OCI-M2 (cell line): ENCODE measurements around the gene SMAD7.
"Not testable (repeated sequence)": the region's sequence is repeated elsewhere in the genome, so short reads cannot be mapped to it uniquely, and the experiment has no call there.

Experiments
- DNase-seq: peaks from one replicate; lab custom pipeline; 2025; ENCODE audit not compliant: unreplicated experiment; lab: John Stamatoyannopoulos, UW

Gene SMAD7

DNA sequence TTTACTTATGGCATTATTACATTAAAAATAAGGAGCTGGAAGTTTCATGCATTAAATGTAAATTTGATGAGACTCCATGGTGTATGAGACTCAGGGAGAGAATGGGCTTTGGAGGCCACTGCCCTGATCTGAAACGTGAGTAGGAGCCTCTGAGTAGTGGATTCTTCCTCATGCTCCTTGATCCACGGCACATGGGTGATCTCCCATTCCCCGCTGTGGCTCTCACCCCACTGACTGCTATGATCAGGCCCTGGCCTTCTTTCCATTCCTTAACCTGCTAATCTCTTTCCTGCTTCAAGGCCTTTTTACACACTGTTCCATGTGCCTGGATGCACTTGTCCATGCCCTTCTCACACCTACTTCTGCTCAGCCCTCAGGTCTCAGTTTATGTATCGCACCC lies 68.4 kb downstream of the SMAD7 start:
- DNase-seq, result no peak

DNA sequence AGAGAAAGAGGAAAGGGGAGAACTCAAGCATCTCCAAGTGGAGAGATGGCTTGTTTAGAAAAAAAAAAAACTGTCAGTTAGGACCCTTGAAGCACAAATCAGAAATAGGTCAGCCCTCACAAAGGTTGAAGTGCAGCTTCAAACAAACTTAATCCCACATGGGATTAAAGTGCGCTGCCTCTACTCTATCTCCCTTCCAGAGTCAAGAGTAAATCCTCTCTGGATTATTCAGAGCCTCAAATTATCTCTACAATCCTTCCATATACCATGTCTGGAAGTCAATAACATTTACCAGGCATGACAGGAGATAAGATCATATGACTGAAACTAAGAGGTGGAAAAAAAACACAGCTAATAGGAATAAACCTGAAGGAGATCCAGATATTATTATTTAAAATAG lies 69.8 kb downstream of the SMAD7 start:
- DNase-seq, result no peak

DNA sequence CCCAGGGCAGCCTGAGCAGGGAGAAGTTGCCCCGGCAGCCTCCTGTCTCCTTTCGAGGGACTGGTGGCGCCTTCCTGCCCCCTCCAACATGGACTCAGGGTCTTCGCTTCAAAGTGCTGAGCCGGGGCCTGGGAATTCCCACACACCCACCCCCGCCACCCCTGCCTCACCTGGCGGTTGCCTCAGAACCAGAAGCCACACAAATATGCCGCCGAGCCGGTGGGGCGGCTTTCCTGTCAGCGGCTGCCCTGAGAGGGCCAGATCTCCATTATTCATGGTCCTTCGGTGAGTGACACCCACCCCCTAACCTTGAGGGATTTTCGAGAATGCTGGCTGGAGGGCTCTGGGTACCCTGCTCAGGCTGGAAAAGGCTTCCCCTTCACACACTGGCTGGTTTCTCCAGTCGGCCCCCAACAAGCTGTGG lies 71.7 kb downstream of the SMAD7 start:
- no peak for DNase-seq

DNA sequence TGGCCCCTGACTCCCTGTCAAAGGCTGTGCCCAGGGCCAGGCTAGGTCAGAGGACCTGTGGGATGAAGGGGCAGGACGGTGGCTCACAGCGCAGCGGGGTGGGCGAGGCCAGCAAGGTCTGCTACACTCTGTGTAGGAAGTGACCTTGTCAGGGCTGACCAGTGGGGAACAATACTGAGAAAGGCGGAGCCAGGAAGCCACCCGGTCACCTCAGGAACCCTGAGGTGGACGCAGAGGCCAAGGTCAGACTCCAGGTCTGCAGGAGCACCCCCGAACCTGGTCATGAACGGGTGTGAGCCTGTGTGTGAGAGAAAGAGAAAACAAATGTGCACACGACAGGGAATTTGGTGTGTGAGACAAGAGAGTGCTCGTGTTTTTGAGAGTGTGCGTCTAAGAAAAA lies 72.3 kb downstream of the SMAD7 start:
- DNase-seq, result no peak

DNA sequence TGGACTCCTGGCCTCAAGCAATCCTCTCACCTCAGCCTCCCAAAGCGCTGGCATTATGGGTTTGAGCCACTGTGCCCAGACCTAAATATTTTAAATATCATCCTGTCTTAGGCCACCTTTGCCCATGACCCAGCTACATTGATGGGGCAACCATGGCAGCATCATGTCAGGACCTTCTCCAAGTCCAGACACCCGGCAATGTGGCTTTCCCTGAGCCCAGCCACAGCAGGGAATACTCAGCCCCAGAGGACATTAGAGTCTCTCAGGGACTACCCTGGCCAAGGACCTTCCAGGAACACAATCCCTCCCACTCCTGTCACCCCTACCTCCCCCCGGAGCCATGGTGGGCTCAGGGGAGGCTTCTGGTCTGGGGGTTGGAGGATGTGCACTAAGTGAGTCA lies 72.8 kb downstream of the SMAD7 start:
- DNase-seq, result no peak

DNA sequence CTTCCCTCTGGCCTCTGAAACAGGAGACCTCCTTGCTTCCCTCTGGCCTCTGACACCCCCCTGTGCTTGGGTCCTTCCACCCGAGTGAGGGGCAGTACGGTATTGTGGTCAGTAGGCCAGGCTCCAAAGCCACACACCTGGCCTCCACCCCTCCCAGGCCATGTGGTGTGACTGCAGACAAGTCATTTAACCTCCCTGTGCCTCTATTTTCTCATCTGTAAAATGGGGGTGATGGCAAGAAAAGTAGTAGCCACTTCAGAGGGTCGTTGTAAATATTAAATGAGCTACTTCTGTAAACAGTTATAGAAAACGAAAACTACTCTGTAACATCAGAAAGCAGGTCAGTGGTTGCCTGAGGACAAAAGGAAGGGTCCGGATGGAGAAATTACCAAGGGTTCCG lies 74.2 kb downstream of the SMAD7 start:
- DNase-seq, result no peak

DNA sequence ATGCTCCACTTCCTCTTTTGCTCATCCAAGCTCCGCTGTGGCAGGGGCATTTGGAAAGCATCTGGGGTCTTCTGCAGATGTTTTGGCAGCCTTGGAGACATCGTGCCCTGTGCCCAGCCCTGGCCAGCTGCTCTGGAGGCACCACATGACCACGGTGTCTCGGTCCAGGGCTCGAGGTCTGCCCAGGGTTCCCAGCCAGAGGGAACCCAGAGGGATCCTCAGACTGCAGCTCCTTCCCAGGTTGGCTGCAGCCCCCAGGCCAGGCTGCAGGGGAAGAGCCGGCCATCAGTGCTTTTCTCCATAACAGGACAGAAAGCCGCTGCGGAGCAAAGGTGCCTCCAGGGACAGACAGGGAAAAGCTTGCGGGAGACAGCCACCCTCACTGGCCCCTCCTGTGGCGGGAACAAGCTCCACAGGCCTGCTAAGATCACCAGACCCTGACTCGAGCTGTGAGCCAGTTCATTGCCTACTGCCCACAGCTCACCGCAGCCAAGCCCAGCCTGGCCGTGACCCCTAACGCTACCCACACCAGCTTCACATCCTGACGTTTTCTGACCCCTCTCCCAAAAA lies 74.7 kb downstream of the SMAD7 start:
- no peak for DNase-seq

DNA sequence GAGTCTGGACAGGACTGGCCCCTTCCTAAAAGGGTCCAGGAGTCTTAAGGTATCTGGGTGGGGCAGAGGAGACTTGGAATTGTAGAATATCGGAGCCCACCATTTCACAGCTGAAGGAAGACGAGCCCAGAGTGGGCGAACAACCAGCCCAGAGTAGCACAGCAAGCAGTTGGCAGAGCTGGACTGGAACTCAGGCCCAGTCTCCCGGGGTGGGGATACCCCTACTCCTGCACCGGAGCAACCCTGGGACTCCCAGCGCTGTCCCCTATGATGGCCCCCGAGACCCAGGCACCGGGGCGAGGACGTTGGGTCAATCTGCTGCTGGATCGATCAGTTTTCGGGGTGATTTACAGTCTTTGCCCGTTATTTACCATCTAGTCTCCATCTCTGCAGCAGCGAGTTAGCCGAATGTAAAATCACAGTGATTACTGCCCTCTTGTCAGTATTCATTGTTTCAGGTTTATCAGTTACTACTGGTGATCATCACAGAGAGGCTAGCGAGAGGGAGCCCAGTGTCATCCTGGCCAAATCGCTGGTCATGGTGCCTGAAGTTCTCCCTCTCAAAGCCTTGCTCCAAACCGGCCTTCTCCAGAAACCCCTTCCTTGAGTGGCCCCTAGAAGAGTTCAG lies 75.3 kb downstream of the SMAD7 start:
- no peak for DNase-seq

DNA sequence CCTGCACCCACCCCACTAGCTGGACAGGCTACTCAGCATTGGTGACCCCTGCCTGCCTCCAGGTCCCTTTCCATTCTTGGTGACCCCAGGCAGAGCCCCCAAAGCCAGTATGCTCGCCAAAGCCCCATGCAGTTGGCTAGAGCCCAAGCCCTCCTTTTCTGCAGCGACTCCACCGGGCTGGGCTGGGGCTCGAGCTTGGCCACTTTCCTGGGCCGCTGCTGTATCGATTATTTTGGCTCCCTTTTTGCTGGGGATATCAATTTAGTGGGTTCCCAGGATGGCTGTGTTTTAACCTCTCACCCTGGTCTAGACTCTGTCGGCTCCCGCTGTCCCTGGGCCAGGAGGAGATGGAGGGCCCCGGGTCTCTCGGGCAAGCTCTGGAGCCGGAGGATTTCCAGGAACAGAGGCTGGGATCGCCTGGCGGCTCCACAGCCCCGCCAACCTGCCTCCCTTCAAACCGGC lies 76.0 kb downstream of the SMAD7 start:
- no peak for DNase-seq

DNA sequence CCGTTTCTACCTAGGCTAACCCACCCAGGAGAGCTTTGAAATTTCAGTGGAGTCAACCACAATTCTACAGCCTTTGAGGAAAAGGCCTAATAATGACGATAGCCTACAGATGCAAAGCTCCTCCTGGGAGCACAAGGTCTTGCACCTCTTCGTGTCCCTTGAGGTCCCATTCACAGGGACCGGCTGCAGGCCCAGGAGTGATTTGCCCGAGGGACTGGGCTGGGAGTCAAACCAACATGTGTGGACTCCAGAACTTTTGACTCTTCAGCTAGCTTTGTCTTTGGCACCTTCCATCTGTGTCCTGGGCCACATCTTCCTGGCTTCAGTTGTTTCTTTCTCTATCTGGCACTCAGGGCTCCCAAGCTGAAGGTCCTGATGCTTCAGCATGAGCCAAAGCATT lies 76.5 kb downstream of the SMAD7 start:
- DNase-seq, result no peak

DNA sequence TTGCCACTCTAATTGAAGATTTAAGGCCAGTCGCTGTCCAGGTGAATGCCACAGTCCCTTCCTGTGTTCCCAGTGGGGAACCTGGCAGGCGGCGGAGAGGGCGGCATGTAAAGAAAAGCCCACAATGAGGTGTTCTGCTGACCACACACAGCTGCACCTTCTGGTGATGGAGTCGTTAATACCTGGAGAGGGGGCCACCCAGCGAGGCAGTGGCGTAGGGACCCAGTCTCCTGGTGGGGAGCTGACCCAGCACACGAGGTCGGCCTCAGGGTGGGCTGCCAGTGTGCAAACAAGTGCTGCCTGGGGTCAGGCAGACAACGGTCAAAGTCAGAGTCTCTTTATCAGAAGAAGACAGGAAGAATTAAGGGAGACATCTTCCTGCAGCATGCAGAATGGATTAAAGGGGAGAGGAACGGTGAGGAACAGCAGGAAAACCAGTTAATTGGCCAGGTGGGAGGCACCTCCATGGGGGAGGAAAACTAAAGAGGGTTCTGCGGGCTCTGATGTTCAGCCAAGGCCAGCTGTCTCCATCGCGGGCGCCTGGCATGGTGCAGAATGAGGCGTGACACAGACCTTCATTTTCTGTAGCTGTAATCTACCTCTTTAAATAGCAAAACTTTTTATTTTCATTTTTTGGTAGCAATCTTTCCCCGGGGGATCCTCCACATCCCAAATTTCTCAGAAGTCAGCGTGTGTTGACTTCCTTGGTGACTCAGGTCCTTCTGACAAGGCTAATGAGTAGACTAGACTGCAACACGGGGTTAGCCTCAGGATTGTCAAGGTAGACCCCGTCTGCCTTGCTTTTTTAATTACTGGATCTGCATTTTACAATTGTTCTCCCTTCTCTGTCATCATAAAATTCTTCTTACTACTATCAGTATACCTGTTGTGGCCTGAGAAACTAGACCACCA lies 78.3 kb downstream of the SMAD7 start:
- DNase-seq, result no peak

DNA sequence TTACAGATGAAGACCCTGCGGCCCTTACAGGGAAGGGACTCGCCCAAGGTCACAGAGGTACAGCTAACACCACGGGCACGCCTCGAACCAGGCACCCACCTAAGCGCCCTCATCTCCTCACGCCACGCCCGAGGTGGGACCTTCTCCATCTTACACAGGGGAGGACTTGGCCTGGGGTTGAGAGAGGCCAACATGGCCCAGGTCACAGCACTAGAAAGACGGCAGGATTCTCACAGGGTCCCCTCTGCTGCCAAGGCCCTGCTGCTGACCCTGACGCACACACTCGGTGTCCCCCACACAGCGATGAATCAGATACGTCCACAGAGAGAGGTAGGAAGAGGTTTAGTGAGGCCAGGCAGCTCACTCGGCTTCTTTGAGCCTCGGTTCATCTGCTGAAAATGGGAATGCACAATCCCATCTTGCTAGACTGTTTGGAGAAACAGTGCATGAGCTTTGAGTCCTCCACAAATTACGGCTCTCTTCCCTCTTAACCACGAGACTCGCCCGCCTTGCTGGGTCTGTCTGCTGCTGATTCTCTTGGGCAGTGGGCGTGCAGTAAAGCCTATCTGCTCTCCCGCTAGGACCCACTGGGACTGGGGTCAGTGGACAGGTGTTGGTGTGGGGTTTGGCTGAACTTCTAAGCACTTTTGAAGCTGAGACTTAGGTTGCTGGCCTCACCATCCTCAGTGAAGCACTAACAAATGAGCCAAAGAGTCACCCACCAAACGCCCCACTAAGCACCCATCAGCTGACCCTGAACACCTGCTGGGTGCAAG lies 79.2 kb downstream of the SMAD7 start:
- DNase-seq, result no peak

DNA sequence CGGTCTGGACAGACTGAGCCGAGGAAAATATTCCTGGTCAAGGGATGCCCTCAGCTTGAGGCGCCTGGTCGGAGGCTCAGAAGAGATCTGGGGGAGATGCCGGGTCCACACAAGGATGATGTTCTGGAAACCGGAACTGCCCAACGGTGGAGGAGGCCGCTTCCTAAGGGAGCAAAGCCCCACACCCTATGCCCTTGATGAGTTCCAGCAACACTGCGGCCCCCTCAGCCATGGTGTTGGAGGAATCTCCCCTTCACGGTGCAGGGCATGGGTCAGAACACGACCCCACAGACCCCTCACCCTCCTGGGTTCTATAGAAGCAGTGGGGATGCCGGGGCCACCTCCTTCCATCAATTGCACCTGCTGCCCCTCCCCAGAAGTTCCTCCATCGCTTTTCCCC lies 79.8 kb downstream of the SMAD7 start:
- DNase-seq, result not testable (repeated sequence)
